HepG2 (cell line): ENCODE data around the gene MED10. TPM values are rescaled to one million over a fixed set of nuclear protein-coding genes. Genes with fewer than 3 reads are reported as not detected.

ENCODE experiments used
- ATAC-seq: fragments of 200-7000 bp; cut with Tn5 transposase; 3 replicates; pipeline ENCODE4 v1.9.1; 2020; ENCODE audit warnings: mild to moderate bottlenecking, moderate library complexity
- BruUV-seq: library from RNA; stranded (reverse); fragments of 400-500 nt; replicated peaks from 2 replicates; lab custom pipeline; 2021; lab: Mats Ljungman, UMichigan
- CTCF ChIA-PET: fragments of 300-600 bp; formaldehyde crosslinking; extraction: SDS; loops from one replicate; lab custom pipeline; 2021; ENCODE audit warnings: low total read pairs, inconsistent platforms, low intra/inter-chr PET ratio; lab: Yijun Ruan, JAX
- POLR2A ChIA-PET: fragments of 350-600 bp; sonication (Branson Sonifier 250); formaldehyde crosslinking; loops from one replicate; lab custom pipeline; 2020; ENCODE audit warnings: antibody characterized with exemption, inconsistent platforms; lab: Yijun Ruan, JAX
- DNase-seq: peaks from one replicate; pipeline ENCODE4 v3.0.0-alpha.2; 2015; ENCODE audit warnings: low spot score
- FAIRE-seq: peaks from 3 replicates; lab custom pipeline; 2011; peaks lifted over from hg19 to GRCh38; lab: Jason Lieb, UNC
- H2AFZ ChIP-seq: one replicate; pipeline ENCODE4 v1.6.1; 2011; ENCODE audit warnings: low read length, inconsistent platforms
- H3K27ac ChIP-seq: fragments of 300-600 bp; 3 replicates; pipeline ENCODE4 v1.8.0; 2011; ENCODE audit warnings: mixed run types, mild to moderate bottlenecking, mixed read lengths, low read length, inconsistent platforms; ENCODE audit not compliant: insufficient read depth; ENCODE audit errors: extremely low read length
- H3K27me3 ChIP-seq, 2 experiments: fragments of 200-600 bp in 1 of 2; 2 replicates in 1 of 2; 3 replicates in 1 of 2; pipeline versions ENCODE4 v1.6.0 to v1.8.0; 2011; ENCODE audit warnings: low read length in 2 of 2, mild to moderate bottlenecking in 2 of 2, moderate library complexity in 2 of 2, inconsistent platforms in 1 of 2; ENCODE audit not compliant: insufficient read depth in 2 of 2, control insufficient read depth in 1 of 2
- H3K36me3 ChIP-seq, 2 experiments: fragments of 200-600 bp in 1 of 2; replicated peaks in 1 of 2; 2 replicates in 1 of 2; 3 replicates in 1 of 2; pipeline versions ENCODE4 v1.5.1 to v1.8.0; 2011; ENCODE audit warnings: low read length in 2 of 2, inconsistent platforms in 1 of 2; ENCODE audit not compliant: insufficient read depth in 2 of 2, control insufficient read depth in 1 of 2
- H3K4me1 ChIP-seq: 2 replicates; pipeline ENCODE4 v1.5.1; 2012; ENCODE audit warnings: low read length, inconsistent platforms; ENCODE audit not compliant: insufficient read depth
- H3K4me2 ChIP-seq: 2 replicates; pipeline ENCODE4 v1.6.0; 2011; ENCODE audit warnings: low read depth, low read length, inconsistent platforms
- H3K4me3 ChIP-seq, 3 experiments: fragments of 200-600 bp in 1 of 3; sonication (generic), shearing (Covaris generic) in 1 of 3; replicated peaks in 1 of 3; 2 replicates each; pipeline ENCODE4 v1.5.1; 2011 to 2016; ENCODE audit warnings: low read length in 3 of 3, inconsistent platforms in 2 of 3, low read depth in 2 of 3, mild to moderate bottlenecking in 2 of 3, control low read depth in 1 of 3, mixed read lengths in 1 of 3; ENCODE audit not compliant: insufficient read depth in 1 of 3
- H3K79me2 ChIP-seq: one replicate; pipeline ENCODE4 v1.6.1; 2011; ENCODE audit warnings: low read length, inconsistent platforms; ENCODE audit not compliant: insufficient read depth
- H3K9ac ChIP-seq: 2 replicates; pipeline ENCODE4 v1.6.0; 2011; ENCODE audit warnings: mild to moderate bottlenecking, low read depth, low read length, inconsistent platforms; ENCODE audit not compliant: insufficient read depth
- H3K9me3 ChIP-seq: 2 replicates; pipeline ENCODE4 v1.5.1; 2012; ENCODE audit warnings: mild to moderate bottlenecking, low read length
- H4K20me1 ChIP-seq: 2 replicates; pipeline ENCODE4 v1.6.0; 2011; ENCODE audit warnings: inconsistent platforms, mild to moderate bottlenecking, low read length, moderate library complexity; ENCODE audit not compliant: insufficient read depth
- ESRRA ChIP-seq: sonication (generic); formaldehyde crosslinking; IDR thresholded peaks from 2 replicates; pipeline ENCODE4 v1.5.1; 2020; ENCODE audit warnings: mild to moderate bottlenecking, low read depth, missing genetic modification reagents
- ETV6 ChIP-seq: sonication (generic); formaldehyde crosslinking; conservative IDR thresholded peaks from 2 replicates; pipeline ENCODE4 v1.4.0; 2020; ENCODE audit warnings: missing genetic modification reagents
- HNRNPL ChIP-seq: fragments of 200-400 bp; formaldehyde crosslinking; IDR thresholded peaks from 2 replicates; pipeline ENCODE4 v1.6.1; 2017; ENCODE audit warnings: mild to moderate bottlenecking, low read depth, low read length
- IKZF4 ChIP-seq: sonication (generic); formaldehyde crosslinking; IDR thresholded peaks from 2 replicates; pipeline ENCODE4 v1.5.1; 2020; ENCODE audit warnings: borderline replicate concordance, mild to moderate bottlenecking, low read depth, missing genetic modification reagents; ENCODE audit errors: not compliant biosample characterization
- NFE2L1 ChIP-seq: sonication (generic); formaldehyde crosslinking; IDR thresholded peaks from 2 replicates; pipeline ENCODE4 v1.4.0; 2020; ENCODE audit warnings: missing genetic modification reagents, mild to moderate bottlenecking, borderline replicate concordance
- PAWR ChIP-seq: sonication (generic); formaldehyde crosslinking; IDR thresholded peaks from 2 replicates; pipeline ENCODE4 v1.4.0; 2020; ENCODE audit warnings: missing genetic modification reagents, mild to moderate bottlenecking, borderline replicate concordance
- PTBP1 ChIP-seq: fragments of 200-400 bp; formaldehyde crosslinking; IDR thresholded peaks from 2 replicates; pipeline ENCODE4 v1.6.1; 2018; ENCODE audit warnings: low read length, low read depth; ENCODE audit not compliant: poor library complexity, severe bottlenecking
- RXRB ChIP-seq: IDR thresholded peaks from 2 replicates; pipeline ENCODE4 v1.6.1; 2016; ENCODE audit warnings: borderline replicate concordance, missing genetic modification reagents, missing compliant biosample characterization
- SP5 ChIP-seq: IDR thresholded peaks from 2 replicates; pipeline ENCODE4 v1.6.1; 2016; ENCODE audit warnings: low read depth, borderline replicate concordance
- SSRP1 ChIP-seq: IDR thresholded peaks from 2 replicates; pipeline ENCODE4 v1.6.1; 2016; ENCODE audit warnings: control low read depth
- ZNF20 ChIP-seq: sonication (generic); formaldehyde crosslinking; IDR thresholded peaks from 2 replicates; pipeline ENCODE4 v1.4.0; 2020; ENCODE audit warnings: mild to moderate bottlenecking, moderate library complexity, missing genetic modification reagents
- ZNF235 ChIP-seq: sonication (generic); formaldehyde crosslinking; IDR thresholded peaks from 2 replicates; pipeline ENCODE4 v1.8.1; 2023; ENCODE audit warnings: mild to moderate bottlenecking, missing genetic modification reagents, borderline replicate concordance
- ZNF383 ChIP-seq: sonication (generic); formaldehyde crosslinking; IDR thresholded peaks from 2 replicates; pipeline ENCODE4 v1.4.0; 2020; ENCODE audit warnings: missing genetic modification reagents, mild to moderate bottlenecking, borderline replicate concordance
- ZNF501 ChIP-seq: sonication (generic); formaldehyde crosslinking; IDR thresholded peaks from 2 replicates; pipeline ENCODE4 v1.5.1; 2020; ENCODE audit warnings: mild to moderate bottlenecking, moderate library complexity, missing genetic modification reagents
- ZNF737 ChIP-seq: sonication (generic); formaldehyde crosslinking; IDR thresholded peaks from 2 replicates; pipeline ENCODE4 v1.5.0; 2020; ENCODE audit warnings: missing genetic modification reagents, mild to moderate bottlenecking, borderline replicate concordance
- WGBS: methylation state at CpG from one replicate; pipeline ENCODE4 v1.1.6; 2017; ENCODE audit warnings: low lambda C conversion rate; 5-methylcytosine and 5-hydroxymethylcytosine counted together
- in situ Hi-C: cut with HindIII; loops from 2 replicates; pipeline ENCODE4 v1.10.0; 2017; ENCODE audit warnings: low pct_unique_long_range_greater_than_20kb; ENCODE audit not compliant: extremely low pct_ligation_motif_present
- intact Hi-C: fragments of 100-400 bp; cut with micrococcal nuclease; formaldehyde crosslinking; loops from one replicate; pipeline ENCODE4 v1.10.0; 2022; ENCODE audit not compliant: unreplicated experiment
- polyA plus RNA-seq, 8 experiments: library from polyadenylated mRNA; depleted of rRNA in 3 of 8; stranded (reverse) in 7 of 8; unstranded in 1 of 8; fragments of >200 nt; fragmentation: Illumina TruSeq in 4 of 8; extraction: Trizol in 4 of 8; gene quantifications; 2 replicates each; pipeline versions ENCODE4 v1.2.1 to v1.2.3, GENCODE V29; 2011 to 2016; ENCODE audit warnings: low read depth in 4 of 8, missing spikeins in 1 of 8, mixed read lengths in 1 of 8; ENCODE audit not compliant: insufficient read depth in 1 of 8
- total RNA-seq, 5 experiments: library from RNA; depleted of rRNA; stranded (reverse); fragments of >200 nt; fragmentation: Illumina TruSeq; extraction: Trizol; gene quantifications; 2 replicates each; pipeline ENCODE4 v1.2.3, GENCODE V29; 2016; ENCODE audit warnings: low read depth in 1 of 5
- TF ChIP-seq, protein P1 (sequence below): IDR thresholded peaks from 2 replicates; pipeline ENCODE4 v1.6.1; 2018; ENCODE audit warnings: missing genetic modification reagents, mild to moderate bottlenecking, missing compliant biosample characterization
- TF ChIP-seq, protein P2 (sequence below): IDR thresholded peaks from 2 replicates; pipeline ENCODE4 v1.6.1; 2016
- TF ChIP-seq, protein P3 (sequence below): sonication (generic); IDR thresholded peaks from 2 replicates; pipeline ENCODE4 v1.6.1; 2016; ENCODE audit warnings: low read depth, borderline replicate concordance

MED10 gene
- total and polyA plus RNA-seq, 2 of the 13 experiments (the other 11 are each of a cell fraction or from before 2014, with no cell fraction given): 11.2 to 23.7 TPM

DNA sequence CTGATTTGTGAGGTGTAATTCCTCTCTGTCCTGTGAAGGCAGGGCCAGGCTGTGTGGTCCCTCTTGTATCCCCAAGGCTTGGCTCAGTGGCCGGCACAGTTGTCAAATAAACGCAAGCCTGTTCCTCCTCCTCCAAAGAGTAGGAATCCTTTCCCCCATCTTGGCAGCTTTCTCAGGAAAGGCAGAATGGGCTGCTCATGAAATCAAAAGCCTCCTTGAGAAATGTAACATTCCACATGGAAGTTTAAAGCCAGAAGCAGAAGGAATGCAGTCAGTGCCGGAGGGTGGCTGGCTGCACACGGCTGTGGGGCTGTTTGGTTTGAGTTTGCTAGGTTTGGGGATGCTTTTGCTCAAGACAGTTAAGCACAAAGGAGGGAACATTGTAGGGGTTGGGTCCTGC lies 34.5 kb upstream of the MED10 start:
- intact Hi-C loops: no loop called here
- DNase-seq: no peak
- no peak overlapping the region for H3K4me3 ChIP-seq
- no peaks in the 10 kb centered on the region for H3K4me1 ChIP-seq
- ATAC-seq: no peak
- ChIA-PET CTCF (no interaction called here), POLR2A (no interaction called here)
- no peak overlapping the region for H2AFZ ChIP-seq
- BruUV-seq: no TSS peak
- no peak overlapping the region for H3K27ac ChIP-seq
- no peaks in the 10 kb centered on the region for H3K9me3 ChIP-seq
- TF ChIP-seq ESRRA: no peak
- no peak for TF ChIP-seq ZNF501 (CRISPR knock-in tag)
- TF ChIP-seq, protein P1, sequence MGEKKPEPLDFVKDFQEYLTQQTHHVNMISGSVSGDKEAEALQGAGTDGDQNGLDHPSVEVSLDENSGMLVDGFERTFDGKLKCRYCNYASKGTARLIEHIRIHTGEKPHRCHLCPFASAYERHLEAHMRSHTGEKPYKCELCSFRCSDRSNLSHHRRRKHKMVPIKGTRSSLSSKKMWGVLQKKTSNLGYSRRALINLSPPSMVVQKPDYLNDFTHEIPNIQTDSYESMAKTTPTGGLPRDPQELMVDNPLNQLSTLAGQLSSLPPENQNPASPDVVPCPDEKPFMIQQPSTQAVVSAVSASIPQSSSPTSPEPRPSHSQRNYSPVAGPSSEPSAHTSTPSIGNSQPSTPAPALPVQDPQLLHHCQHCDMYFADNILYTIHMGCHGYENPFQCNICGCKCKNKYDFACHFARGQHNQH (CRISPR knock-in tag): no peak
- TF ChIP-seq, protein P2, sequence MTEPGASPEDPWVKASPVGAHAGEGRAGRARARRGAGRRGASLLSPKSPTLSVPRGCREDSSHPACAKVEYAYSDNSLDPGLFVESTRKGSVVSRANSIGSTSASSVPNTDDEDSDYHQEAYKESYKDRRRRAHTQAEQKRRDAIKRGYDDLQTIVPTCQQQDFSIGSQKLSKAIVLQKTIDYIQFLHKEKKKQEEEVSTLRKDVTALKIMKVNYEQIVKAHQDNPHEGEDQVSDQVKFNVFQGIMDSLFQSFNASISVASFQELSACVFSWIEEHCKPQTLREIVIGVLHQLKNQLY (CRISPR knock-in tag): no peak
- TF ChIP-seq ZNF383: no peak
- TF ChIP-seq ETV6 (CRISPR knock-in tag): no peak
- TF ChIP-seq ZNF235 (CRISPR knock-in tag): no peak
- TF ChIP-seq IKZF4 (CRISPR knock-in tag): no peak
- no peak for TF ChIP-seq RXRB (CRISPR knock-in tag)
- TF ChIP-seq ZNF737 (CRISPR knock-in tag): no peak
- TF ChIP-seq PTBP1: no peak
- TF ChIP-seq, protein P3, sequence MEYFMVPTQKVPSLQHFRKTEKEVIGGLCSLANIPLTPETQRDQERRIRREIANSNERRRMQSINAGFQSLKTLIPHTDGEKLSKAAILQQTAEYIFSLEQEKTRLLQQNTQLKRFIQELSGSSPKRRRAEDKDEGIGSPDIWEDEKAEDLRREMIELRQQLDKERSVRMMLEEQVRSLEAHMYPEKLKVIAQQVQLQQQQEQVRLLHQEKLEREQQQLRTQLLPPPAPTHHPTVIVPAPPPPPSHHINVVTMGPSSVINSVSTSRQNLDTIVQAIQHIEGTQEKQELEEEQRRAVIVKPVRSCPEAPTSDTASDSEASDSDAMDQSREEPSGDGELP: no peak
- TF ChIP-seq ZNF20 (CRISPR knock-in tag): no peak
- TF ChIP-seq SP5 (CRISPR knock-in tag): no peak
- no peak for TF ChIP-seq NFE2L1
- TF ChIP-seq PAWR (CRISPR knock-in tag): no peak
- TF ChIP-seq SSRP1 (CRISPR knock-in tag): no peak
- TF ChIP-seq HNRNPL: no peak
- H3K4me2 ChIP-seq: no peak overlapping the region
- no peaks in the 10 kb centered on the region for H3K79me2 ChIP-seq
- H3K9ac ChIP-seq: no peak overlapping the region
- WGBS: 64% methylated on average over 4 of the region's 4 CpGs
- in situ Hi-C loops: no loop called here
- H3K27me3 ChIP-seq: peaks cover 0 to 8% of the 10 kb centered on the region in 2 experiments; a peak in 1 of 5 replicates
- H3K36me3 ChIP-seq: no peaks in the 10 kb centered on the region
- H4K20me1 ChIP-seq: no peaks in the 10 kb centered on the region
- FAIRE-seq: no peak
